ENCODE results near the gene LAMA4.

LAMA4 gene

GRCh38 chr6:112116221-112116620 is 138.1 kb downstream of the LAMA4 start (continued):
- no peak for TF ChIP-seq TSHZ2 (CRISPR knock-in tag; IDR thresholded peaks at IDR 0.05)

DNA sequence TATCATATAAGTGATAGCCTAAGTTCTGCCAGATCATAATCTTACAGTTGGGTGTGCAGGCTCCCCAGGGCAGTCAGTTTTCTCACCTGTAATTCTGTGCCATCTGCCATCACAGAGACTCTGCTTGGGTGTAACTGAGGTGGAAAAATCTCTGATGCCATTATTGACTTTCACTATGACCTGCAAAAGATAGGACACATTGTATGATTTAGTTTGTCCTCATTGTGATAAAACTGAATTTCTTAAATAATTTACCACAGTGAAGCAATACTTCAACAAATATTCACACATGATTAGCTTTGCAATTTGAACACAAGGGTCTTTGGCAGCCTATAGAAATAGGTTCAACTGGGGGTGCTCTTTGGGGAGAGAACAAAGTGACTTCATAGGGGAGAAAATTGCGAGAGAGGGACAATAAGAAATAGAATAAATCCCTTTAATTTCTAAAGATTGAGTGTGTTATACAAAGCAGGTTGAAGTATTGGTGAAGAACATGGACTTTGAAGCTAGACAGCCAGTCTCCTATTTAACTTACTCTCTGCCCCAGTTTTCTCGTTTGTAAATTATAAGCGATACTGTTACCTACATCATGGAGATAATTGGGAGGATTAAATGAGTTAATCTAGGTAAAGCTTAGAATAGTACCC is 139.7 kb downstream of the LAMA4 start:
- no peak for ATAC-seq
- TF ChIP-seq PPARA (CRISPR knock-in tag; IDR thresholded peaks at IDR 0.05; ENCODE audit: borderline replicate concordance), result no peak
- TF ChIP-seq ARNTL (CRISPR knock-in tag; IDR thresholded peaks at IDR 0.05; ENCODE audit: borderline replicate concordance, low read depth), result no peak
- no peak for TF ChIP-seq ZC3H10 (CRISPR knock-in tag; IDR thresholded peaks at IDR 0.05)
- no peak for TF ChIP-seq TSHZ2 (CRISPR knock-in tag; IDR thresholded peaks at IDR 0.05)
- no peak for TF ChIP-seq ZNF565 (CRISPR knock-in tag; conservative IDR thresholded peaks at IDR 0.05; ENCODE audit: low read depth)
- TF ChIP-seq, protein P1, sequence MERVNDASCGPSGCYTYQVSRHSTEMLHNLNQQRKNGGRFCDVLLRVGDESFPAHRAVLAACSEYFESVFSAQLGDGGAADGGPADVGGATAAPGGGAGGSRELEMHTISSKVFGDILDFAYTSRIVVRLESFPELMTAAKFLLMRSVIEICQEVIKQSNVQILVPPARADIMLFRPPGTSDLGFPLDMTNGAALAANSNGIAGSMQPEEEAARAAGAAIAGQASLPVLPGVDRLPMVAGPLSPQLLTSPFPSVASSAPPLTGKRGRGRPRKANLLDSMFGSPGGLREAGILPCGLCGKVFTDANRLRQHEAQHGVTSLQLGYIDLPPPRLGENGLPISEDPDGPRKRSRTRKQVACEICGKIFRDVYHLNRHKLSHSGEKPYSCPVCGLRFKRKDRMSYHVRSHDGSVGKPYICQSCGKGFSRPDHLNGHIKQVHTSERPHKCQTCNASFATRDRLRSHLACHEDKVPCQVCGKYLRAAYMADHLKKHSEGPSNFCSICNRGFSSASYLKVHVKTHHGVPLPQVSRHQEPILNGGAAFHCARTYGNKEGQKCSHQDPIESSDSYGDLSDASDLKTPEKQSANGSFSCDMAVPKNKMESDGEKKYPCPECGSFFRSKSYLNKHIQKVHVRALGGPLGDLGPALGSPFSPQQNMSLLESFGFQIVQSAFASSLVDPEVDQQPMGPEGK (CRISPR knock-in tag; IDR thresholded peaks at IDR 0.05; ENCODE audit: borderline replicate concordance), result no peak
- TF ChIP-seq TOX (CRISPR knock-in tag; IDR thresholded peaks at IDR 0.05; ENCODE audit: borderline replicate concordance), result no peak
- no peak for TF ChIP-seq BACH2 (CRISPR knock-in tag; IDR thresholded peaks at IDR 0.05; ENCODE audit: borderline replicate concordance)
- no peak for TF ChIP-seq ZFP30 (CRISPR knock-in tag; IDR thresholded peaks at IDR 0.05)
- TF ChIP-seq, protein P2, sequence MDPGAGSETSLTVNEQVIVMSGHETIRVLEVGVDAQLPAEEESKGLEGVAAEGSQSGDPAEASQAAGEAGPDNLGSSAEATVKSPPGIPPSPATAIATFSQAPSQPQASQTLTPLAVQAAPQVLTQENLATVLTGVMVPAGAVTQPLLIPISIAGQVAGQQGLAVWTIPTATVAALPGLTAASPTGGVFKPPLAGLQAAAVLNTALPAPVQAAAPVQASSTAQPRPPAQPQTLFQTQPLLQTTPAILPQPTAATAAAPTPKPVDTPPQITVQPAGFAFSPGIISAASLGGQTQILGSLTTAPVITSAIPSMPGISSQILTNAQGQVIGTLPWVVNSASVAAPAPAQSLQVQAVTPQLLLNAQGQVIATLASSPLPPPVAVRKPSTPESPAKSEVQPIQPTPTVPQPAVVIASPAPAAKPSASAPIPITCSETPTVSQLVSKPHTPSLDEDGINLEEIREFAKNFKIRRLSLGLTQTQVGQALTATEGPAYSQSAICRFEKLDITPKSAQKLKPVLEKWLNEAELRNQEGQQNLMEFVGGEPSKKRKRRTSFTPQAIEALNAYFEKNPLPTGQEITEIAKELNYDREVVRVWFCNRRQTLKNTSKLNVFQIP (CRISPR knock-in tag; IDR thresholded peaks at IDR 0.05; ENCODE audit: borderline replicate concordance, low read depth), result no peak
- no peak for TF ChIP-seq CREB5 (CRISPR knock-in tag; IDR thresholded peaks at IDR 0.05; ENCODE audit: low read depth)
- TF ChIP-seq OSR1 (CRISPR knock-in tag; IDR thresholded peaks at IDR 0.05), result no peak
- no peak for TF ChIP-seq TCF4 (CRISPR knock-in tag; IDR thresholded peaks at IDR 0.05; ENCODE audit: borderline replicate concordance)

- no peak for ATAC-seq
- TF ChIP-seq ESRRG (CRISPR knock-in tag; IDR thresholded peaks at IDR 0.05) (no peak), GLIS3 (CRISPR knock-in tag; IDR thresholded peaks at IDR 0.05) (no peak), BACH2 (CRISPR knock-in tag; IDR thresholded peaks at IDR 0.05; ENCODE audit: borderline replicate concordance) (no peak), OSR1 (CRISPR knock-in tag; IDR thresholded peaks at IDR 0.05) (no peak), ZNF70 (CRISPR knock-in tag; IDR thresholded peaks at IDR 0.05) (no peak), ISL1 (CRISPR knock-in tag; IDR thresholded peaks at IDR 0.05) (no peak), ZNF565 (CRISPR knock-in tag; conservative IDR thresholded peaks at IDR 0.05; ENCODE audit: low read depth) (no peak), ZC3H10 (CRISPR knock-in tag; IDR thresholded peaks at IDR 0.05) (no peak), TOX (CRISPR knock-in tag; IDR thresholded peaks at IDR 0.05; ENCODE audit: borderline replicate concordance) (no peak), CREB5 (CRISPR knock-in tag; IDR thresholded peaks at IDR 0.05; ENCODE audit: low read depth) (no peak), PPARA (CRISPR knock-in tag; IDR thresholded peaks at IDR 0.05; ENCODE audit: borderline replicate concordance) (no peak), ZFP3 (CRISPR knock-in tag; IDR thresholded peaks at IDR 0.05) (no peak), CSRNP3 (CRISPR knock-in tag; IDR thresholded peaks at IDR 0.05) (no peak), TCF4 (CRISPR knock-in tag; IDR thresholded peaks at IDR 0.05; ENCODE audit: borderline replicate concordance) (no peak), ZNF8 (CRISPR knock-in tag; IDR thresholded peaks at IDR 0.05) (no peak), SNAI2 (CRISPR knock-in tag; IDR thresholded peaks at IDR 0.05) (no peak)
- TF ChIP-seq, protein P1 (CRISPR knock-in tag; IDR thresholded peaks at IDR 0.05; ENCODE audit: borderline replicate concordance), result no peak
Observed at GRCh38 chr6:112113918-112114317, 140.4 kb downstream of the LAMA4 start.

Measured in SK-N-SH treated with all-trans-retinoic acid at 6 μM for 48 hours (cell line).